GM21423 (cell line): ENCODE results near the gene IFT43.

ENCODE experiments used
- ATAC-seq: cut with Tn5 transposase; IDR thresholded peaks from one replicate; pipeline ENCODE4 v1.9.1; 2021; ENCODE audit warnings: mild to moderate bottlenecking, moderate library complexity; ENCODE audit not compliant: unreplicated experiment

The IFT43 gene

DNA sequence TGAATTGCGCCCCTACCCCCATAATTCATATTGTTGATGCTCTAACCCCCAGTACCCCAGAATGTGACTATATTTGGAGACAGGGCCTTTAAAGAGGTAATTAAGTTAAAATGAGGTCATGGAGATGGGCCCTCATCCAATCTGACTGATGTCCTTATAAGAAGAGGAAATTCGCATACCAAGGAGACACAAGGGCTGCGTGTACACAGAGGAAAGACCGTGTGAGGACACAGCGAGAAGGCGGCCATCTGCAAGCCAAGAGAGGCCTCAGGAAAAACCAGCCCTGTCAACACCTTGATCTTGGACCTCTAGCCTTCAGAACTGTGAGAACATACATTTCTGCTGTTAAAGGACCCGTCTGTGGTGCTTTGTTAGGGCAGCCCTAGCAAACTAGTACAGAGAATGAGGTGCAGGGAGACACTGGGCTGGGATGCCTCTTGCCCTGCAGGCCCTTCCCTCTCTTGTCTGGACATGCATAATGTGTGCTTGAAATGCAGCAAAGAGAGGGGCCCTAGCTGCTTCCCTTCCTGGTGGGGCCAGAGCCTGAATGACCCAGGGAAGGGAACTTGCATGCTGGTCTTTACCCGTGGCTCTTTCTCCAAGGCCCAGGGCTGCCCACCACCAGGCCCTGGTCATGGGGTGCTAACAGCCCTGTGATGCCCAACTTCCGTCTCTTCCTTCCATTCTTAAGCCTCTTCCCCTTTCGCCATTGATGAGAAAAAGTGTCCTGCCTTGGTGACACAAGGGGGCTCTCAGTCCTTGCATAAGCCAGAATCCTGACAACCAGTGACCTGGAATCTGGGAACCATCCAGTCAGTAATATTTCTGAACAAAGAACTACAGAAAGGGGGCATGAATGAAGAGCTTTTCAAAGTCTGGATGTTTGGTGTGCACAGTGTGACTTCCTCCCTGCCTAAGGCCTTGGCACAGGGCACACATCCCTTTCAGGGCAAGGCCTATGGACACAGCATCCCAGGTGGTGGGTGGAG, 116.1 kb downstream of the IFT43 start:
- no peak for ATAC-seq

GRCh38 chr14:76104802-76105355, 119.3 kb downstream of the IFT43 start:
- no peak for ATAC-seq

GRCh38 chr14:76106188-76106587, 120.6 kb downstream of the IFT43 start:
- ATAC-seq, result no peak

DNA sequence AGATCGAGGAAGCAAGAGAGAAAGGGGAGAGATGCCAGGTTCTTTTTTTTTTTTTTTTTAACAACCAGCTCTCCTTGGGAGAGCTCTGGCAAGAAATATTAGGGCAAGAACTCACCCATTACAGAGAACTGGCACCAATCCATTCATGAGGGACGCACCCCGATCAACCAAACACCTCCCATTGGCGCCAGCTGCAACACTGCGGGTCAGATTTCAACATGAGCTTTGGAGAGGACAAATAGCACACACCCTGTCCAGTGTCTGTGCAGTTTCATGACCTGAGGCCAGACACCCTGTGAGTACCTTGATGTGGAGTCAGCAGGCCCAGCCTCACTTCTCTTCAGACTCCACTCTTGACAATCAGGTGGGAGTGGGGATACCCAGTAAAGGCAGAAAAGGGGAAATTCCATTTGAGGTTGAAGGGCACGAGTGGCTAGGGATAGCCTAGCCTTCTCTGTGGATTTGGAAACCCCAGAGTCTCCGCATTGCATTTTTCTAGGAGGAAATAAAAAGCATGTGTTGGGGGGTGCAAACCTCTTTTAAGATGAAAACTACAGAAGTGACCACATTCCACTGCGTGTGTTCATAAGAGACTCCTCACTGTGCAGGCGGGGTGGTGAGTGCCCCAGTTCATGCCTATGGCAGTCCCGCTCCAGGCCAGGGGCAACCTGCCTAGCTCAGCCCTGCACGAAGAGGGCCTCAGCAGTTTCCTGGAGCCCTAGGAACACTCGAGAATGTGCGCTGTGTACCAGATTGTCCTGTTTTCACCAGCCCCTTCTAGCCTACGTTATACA, 123.7 kb downstream of the IFT43 start:
- ATAC-seq, result no peak

DNA sequence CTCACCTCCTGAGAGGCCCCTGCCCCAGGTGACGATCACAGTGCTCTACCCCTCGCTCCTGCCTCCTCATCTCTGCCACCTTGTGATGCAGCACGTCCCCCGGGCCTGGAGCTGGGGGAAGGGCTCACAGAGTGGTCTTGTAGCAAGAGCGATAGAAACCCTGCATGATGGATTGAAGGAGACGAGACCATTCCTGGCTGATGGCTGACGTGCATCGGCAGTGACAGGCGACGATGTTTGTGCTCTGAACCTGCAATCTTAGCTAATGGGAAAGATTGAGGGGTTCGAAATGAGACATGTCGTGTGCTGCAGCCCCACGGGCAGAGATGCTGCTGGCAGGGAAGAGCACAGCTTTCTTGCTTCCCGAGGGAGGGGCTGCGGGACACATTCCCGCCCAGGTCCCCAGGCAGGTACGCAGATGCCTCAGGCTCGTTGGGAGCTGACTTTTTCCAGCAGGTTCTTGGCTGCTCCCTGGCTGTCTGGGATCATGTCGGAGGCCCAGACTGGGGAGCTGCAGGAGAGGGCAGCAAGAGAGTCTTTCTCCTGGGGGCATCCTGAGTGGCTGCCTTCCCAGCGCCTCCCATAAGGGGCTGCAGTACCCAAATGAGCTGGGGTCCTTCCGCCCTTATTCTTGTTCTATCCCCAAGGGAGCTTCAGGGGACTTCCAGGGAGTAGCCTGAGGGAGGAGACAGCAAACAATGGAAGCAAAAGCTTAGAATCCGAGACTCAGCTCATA, 127.5 kb downstream of the IFT43 start:
- ATAC-seq, result no peak

DNA sequence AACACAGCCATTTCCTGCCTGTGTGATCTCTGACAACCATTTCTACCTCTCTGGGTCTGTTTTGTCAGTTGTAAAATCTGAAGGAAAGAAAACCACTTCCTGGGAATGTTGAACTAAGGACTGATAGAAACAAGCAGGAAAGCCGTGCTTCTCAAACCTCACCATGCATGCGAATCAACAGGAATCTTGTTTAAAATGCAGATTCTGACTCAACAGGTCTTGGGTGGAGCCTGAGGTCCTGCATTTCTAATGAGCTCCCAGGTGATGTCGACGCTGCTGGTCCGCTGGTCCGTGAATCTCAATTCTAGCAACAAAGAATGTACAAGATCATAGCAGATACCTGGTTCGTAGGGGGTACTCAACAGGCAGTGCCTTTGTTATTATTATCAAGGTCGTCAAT, 128.1 kb downstream of the IFT43 start:
- no peak for ATAC-seq

DNA sequence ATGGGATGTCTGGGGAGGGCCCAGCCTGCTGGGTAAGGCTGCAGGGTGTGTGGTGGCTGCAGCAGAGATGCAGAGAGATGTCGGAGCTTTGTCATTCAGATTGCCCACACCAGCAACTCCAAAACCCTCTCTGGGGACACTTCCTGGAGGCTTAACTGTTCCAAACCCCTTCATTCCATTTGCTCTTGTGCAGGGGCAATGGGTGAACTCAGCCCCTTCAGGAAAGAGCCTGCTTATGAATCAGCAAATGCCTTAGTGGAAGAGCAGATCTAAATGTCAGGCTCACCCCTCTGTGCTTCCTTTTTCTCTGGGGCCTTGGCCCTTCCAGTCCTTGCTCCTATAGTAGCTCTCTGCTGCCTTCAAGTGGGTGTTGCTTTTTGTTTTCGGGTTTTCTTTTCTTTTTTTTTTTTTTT, 129.5 kb downstream of the IFT43 start:
- ATAC-seq, result no peak

DNA sequence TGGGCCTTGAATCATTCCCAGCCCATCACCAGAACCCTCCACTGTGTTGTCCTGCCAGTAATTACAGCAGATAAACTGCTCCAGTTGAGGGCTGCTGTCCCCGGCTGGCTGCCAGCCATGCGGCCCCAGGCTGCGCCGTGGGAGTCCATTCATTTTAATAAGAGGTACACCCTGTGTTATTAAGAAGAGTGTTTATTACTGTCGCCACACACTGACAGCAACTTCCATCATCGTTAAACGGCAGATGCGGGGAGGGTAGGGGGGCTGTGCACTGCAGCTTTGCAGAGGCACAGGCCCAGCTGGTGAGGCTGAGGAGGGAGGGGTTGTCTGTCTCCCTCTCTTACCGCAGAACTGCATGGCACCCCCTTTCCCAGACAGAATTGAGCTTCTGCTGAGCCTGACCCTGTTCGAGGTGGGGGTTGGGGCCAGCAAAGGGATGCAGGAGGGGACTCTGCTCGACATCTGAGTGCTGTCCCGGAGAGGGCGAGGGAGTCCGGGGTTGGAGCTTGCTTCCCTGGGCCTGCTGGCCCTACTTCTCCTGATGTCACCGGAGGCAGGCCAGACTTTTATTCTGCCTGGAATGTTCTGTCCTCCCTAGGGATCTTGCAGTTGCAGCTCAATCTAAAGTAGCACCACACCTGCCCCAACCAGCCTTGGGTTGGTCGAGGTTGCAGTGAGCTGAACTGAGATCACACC, 132.4 kb downstream of the IFT43 start:
- ATAC-seq, result no peak

DNA sequence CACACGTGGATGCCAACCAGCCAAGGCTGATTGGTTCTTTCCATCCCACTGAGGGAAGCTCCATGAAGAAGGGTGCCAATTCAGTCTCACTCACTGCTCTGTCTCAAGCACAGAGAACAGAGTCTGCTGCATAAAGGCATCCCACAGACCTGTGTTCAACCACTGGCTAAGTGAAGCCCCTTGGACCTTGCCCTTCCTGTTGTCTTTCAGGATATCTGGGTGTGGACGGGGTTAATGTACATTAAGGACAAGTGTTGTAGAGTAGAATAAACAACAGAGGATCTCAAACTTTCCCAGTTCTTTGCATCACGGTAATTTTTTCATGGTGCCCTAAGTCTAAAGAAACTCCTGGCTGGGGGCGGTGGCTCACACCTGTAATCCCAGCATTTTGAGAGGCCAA, 133.0 kb downstream of the IFT43 start:
- no peak for ATAC-seq

GRCh38 chr14:76121089-76121748, 135.7 kb downstream of the IFT43 start:
- peak; percentile 56 for ATAC-seq

DNA sequence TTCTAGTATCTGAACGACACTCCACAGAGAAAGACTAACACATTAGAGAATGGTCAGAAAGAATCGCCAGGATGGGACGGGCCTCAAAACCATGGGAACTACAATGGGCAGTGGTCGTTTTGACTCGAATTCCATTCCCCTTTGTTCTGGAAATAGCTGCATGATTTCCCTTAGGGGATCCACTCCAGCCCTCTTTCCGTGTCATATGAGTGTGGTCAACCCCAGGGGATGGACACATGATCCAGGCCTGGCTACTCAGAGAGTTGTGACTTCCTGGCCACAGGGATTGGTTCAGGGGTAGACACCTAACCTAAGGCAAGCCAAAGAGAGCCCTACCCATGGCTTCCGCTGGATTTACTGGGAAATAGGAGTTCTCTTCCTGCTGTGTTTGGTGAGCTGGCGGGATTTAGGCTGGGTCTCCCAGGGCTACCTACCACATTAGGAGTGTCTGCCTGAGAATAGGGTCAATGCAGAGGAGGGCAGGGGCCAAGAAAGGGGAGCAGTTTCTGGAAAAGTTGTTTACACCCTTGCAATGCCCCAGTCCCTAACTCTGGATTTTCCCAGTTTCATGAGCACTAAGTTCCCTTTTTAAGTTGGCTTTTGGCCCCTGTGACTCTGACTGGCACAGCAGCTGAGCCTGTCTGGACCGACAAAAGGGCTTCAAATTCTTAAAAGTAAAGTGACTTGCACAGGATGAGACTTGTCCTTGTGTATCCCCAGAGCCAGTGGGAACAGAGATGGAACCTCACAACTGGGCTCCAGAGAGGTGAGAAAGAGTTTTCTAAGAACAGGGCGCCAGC, 138.1 kb downstream of the IFT43 start:
- ATAC-seq, result no peak

GRCh38 chr14:76125511-76125910, 139.9 kb downstream of the IFT43 start:
- no peak for ATAC-seq

DNA sequence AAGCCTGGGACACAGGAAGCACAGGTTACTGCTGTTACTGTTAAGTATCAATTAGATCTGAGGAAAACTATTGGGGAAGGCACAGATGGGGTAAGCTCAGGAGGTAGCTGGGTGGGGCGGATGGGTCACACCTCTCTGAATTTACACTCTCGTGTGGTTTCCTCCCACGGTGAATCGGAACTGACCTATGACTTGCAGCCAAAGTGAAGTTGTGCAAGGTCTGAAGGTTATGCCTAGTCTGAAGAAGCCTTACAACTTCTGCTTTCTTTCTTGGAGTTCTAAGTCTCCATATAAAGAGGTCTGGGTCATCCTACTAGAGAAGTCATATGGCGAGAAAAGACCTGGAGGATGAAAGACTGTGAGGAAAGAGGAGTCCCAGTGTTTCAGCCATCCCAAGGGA, 140.5 kb downstream of the IFT43 start:
- no peak for ATAC-seq

GRCh38 chr14:76129851-76130576, 144.5 kb downstream of the IFT43 start:
- no peak for ATAC-seq

DNA sequence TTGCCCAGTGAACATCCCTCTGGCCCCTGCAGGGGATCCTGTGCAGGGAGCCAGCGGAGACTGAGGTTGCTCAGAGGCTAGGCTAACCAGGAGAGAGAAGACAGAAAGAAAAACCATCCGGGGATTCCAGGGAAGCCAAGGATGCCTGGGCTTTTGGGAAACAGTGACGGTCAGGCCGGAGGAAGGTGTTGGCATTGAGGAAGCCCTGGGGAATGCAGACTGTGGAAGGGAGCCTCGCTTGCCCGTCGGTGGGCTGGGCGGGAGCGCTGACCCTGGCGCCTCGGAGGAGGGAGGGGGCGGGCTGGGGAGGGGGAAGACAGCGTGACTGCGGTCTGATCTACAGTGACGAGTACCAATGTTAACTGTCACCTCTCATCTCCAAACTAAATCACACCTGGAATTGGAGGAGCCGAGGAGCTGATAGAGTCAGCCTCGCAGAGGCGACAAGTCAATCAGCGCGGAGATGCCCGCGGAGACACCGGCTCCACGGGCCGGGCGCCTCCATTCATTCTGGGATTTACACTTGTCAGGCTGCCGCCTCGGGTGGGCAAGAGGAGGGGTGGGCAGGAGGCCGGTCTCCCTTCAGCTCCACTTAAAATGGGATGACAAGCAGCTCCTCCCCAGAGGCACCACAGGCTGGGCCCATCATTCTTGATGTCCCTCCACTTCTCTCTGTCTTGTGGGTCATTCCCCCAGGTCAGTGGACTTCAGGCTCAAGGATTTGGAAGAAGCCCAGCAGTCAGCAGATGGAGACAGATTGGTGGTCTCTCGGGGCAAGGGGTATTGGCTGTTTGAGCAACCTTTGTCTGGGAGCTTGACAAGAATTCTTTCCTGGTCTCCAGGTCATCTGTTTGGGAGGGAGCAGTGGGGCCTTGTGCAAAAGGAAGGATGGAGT, 145.8 kb downstream of the IFT43 start:
- ATAC-seq, result no peak

GRCh38 chr14:76133103-76133502, 147.5 kb downstream of the IFT43 start:
- ATAC-seq, result no peak
